Dedifferentiated amniotic fluid mesenchymal stem cell (primary cell): ENCODE results near the gene AHI1.

Source experiments
- DNase-seq: peaks from one replicate; pipeline ENCODE4 v3.0.0-alpha.2; 2016; ENCODE audit errors: extremely low spot score

The AHI1 gene

DNA sequence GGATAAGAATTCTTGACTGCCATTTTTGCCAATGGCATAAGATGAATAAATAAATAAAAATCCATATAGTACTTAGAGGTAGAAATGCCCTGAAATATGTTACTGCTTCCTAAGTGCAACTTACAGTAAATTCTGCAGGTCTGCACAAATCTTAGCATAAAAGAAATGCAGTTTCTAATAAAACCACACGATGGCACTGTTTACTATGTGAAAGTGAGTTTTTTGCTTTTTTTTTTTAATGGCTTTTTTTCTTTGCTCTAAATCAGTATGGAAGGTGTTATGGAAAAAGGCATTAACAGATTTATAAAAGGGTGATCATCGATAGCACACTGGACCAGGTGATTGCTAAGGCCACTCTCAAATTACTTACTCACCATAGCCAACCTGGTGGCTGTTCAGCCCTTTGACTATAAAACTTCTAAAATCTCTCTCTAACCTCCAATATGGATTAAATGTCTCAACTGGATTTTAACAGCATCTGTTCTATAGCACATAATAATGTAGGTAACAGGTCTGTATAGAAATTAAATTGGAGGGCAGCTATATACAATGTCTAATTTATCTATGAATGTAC is 45.8 kb downstream of the AHI1 start:
- peak; percentile 51 for DNase-seq

DNA sequence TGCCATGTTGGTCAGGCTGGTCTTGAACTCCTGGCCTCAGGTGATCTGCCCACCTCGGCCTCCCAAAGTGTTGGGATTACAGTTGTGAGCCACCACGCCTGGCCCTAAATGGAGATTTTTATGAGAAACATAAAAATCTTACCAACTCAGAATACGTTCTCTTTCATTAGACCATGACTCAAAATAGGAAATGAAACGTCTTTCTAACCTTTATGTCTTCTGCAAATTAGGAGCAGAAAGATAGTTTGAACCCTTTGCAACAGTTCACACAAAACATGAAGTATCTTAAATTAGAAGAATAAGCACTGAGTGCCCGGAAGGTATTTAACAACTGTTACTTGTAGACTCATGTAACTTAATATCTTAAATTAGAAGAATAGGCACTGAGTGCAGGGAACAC is 48.3 kb downstream of the AHI1 start:
- DNase-seq, result no peak

DNA sequence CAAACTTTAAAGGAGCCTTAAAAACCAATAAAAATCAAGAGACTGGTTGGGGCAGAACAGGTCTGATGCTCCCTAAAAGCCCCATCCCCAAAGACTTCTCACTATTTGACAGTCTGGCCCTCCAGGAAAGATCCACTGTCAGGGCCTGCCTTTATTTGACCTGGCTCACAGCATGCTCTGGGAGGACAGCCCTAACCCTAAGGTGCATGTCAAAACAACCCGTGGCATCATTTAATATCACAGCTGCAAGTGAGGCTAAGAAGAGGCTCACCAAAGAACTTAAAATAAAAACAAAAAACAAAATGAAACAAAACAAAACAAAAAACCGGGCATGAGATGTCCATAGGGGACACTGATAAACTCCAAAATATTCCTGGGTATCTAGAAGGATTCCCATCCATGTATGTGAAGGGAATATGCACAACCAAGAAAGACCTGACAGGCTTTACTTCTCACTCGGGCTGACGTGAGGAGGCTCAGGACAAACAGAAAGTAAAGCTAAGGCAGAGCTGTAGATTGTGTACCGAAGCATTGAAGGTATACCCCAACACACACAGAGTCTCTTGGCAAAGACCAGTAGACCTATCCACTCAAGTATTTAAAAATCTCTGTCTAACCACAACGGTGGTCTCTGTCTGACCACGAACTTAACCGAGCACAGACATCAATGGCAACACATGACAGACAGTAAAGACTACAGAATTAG is 57.3 kb downstream of the AHI1 start:
- no peak for DNase-seq

DNA sequence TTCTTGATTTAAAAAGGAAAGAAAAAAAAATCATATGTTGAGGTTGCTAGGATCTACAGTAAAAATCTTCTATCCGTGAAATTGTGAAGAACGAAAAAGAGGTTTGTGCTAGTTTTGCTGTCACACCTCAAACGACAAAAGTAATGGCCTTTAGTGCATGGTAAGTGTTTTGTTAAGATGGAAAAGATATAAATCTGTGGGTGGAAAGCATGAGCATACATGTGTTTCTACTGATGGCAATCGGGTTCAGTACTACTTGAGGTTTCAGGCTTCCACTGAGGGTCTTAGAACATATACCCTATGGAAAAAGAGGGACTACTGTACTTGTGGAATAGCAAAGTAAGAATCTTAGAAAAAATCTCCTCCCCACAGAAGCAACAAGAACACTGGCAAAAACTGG is 58.0 kb downstream of the AHI1 start:
- DNase-seq, result no peak

DNA sequence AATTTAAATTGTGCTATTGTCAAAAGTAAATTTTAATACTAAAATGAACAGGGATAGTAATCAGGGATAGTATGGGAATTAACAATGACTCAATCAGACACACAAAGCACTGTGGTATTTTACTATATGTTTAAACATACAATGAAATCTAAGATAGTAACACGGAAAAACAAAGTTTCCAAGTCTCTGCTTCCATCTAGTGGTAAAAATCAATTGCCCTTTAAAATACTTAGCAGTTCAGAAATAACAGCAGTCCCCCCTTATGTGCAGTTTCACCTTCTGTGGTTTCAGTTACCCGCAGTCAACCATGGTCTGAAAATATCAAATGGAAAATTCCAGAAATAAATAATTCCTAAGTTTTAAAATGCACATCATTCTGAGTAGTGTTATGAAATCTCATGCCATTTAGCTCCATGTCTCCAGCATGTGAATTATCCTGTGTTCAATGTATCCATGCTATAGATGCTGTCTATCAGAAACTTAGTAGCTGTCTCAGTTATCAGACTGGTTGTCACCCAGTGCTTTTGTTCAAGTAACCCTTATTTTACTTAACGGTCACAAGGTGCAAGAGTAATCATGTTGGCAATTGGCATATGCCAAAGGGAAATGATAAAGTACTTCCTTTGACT is 58.5 kb downstream of the AHI1 start:
- DNase-seq, result no peak

DNA sequence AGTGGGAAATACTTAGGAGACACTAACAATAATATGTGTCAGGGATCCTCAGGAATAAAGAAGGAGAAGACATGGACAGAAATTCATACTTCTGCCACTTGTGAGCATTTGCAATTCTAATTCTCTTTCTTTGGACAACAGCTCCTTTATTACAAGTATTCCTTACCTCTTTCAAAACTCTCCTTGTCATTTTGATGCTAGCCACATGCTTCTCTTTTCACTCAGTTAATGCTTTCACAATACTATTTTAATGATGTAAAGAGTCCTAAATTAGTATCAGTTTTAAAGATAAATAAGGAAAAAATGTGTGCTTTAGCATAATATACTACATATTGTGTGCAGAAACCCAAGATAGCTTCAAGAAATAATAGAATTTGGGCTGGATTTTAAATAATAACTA is 62.5 kb downstream of the AHI1 start:
- DNase-seq, result no peak

DNA sequence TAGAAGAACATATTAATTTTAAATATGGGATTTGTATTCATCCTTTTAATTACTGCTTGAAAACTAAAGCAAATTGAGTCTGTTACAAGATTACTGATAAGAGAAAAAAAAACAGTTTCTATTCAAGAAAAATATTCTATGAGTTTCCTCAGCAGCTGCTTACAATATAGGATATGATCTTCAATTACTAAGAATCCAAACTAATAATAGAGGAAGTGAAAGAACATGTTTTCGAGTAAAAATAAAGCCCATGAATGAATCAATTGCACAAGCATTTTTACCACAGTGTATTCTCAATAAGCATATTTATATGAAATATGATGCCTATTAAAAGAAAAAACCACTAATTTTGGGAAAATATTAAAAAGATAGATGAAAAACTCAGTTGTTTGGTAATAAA is 63.4 kb downstream of the AHI1 start:
- DNase-seq, result no peak

DNA sequence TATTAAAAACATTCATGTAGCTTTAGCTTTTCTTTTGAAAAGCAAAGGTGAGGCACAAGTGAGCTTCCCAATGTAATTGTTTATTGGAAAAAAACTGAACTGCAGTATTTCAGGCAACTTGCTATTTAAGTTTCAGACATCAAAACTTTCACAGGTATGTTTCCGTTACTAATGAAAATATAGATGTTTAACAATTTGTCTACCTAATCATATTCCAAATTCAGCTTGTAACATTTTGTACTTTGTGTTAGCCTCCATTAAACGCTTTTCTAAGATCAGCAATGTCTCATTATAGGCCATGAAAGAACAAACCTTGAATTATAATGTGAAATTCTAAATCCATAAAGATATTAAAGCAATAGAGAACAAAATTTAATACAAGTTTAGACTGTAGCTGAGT is 69.5 kb downstream of the AHI1 start:
- DNase-seq, result no peak

DNA sequence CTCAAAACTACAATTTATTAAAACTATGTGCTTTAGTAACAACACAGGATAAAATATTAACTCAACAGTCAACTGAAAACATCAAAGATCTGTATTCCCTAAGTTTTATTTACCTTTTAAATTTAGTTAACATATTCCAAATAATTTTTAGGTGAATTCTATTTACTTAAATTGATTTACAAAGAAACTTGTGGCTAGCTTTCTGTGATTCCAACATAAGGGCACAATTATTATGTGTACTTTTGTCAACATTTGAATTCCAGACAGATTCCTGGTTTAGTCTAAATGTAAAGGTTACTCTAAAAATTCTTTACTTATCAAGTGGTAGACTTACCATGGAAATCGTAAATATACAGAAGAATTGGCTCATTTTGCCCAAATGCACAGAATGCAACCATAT is 70.7 kb downstream of the AHI1 start:
- DNase-seq, result no peak

DNA sequence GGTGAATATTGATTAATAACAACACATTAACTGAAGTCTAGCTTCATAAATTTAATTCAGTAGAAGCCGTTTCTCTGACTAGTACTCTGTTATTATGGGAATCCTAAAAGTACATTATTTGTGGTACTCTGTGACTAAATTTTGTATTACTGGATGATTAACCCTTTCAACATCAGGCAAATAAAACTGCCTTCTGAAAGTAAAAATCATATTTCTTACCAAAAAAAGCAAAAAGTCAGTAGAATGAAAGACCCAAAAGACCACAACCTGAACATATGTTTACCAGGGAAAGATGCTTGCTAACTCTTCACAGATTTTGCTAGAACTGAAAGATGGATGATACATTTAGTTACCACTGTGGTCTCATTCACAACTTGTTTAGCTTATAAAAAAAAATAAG is 73.2 kb downstream of the AHI1 start:
- DNase-seq, result no peak

DNA sequence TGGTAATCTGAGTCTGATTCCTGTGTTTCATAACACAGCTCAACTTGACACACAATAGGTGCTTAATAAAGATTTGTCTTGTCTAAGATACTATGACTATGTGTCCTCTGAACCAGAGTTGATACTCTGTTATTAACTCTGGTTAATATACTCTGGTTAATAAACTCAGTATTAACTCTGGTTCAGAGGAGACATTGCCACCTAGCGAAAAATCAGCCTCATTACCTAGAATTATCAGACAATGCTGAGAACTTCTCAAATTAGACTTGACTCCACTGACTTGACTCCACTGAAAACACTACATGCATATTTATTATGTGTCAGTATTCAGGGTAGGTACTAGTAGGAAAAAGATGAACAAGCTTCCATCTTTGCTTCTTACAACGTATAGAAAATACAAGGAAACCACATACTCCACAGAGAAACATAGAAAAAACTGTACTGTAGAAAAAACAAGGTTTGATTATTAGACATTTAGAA is 73.9 kb downstream of the AHI1 start:
- peak; percentile 28 for DNase-seq

DNA sequence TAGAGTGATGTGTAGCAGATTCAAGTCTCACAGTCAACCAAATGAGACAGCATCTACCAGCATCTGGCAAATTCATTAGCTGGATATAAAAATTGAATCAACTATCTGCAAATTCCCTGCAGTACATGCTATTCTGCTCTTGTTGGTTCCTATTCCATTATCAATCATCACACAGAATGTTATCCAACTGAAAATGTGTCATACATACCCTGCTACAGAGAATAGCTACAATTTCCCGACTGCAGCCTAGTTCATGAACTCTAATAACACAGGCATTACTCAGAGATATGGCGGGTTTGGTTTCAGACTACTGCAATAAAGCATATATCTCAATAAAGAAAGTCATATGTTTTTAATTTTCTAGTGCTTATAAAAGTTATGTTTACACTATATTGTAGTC is 78.4 kb downstream of the AHI1 start:
- peak; percentile 21 for DNase-seq

DNA sequence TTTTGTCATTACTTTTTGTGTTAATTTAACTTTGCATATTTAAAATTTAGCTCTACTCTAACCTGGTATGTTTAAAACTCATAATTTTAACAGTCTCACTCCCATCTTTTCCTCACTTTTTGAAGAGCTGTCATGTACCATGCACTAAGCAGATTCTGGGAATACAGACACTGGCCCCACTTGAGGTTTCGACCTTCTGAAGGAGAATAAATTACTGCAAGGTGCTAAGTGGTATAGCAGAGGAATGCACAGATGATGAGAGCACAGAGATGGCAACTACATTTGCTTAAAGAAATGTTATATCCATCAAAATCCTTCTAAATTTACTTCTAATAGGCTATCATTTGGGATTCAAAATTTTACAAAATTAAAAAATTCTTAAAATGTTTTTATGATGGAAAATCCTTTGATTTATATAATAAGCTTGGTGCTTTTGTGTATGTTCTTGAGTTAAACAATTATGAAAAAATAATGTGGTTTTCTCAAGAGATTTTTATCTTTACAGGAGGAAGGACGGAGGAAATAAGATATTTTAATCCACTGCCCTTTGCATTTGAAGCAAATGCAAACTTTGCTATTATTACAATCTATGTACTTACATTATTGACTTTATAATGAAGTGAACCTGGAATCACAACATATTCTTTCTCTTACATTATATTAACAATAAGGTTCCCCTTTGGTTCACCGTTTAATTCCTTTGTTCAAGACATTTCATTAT is 79.3 kb downstream of the AHI1 start:
- DNase-seq, result no peak

DNA sequence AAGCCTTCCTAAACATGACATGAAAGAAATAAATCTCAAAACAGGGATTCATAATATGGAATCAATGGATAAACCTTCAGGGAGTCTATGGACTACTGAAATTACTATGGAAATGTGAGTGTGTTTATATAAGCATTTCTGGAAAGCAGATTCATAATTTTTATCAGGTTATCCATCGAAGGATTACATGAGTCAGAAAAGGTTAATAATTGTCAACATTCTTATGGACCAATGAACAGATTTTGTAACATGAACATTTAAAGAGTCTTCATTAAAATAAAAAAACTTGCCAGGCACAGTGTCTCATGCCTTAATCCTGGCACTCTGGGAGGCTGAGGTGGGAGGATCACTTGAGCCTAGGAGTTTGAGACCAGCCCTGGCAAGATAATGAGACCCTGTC is 84.8 kb downstream of the AHI1 start:
- DNase-seq, result no peak

DNA sequence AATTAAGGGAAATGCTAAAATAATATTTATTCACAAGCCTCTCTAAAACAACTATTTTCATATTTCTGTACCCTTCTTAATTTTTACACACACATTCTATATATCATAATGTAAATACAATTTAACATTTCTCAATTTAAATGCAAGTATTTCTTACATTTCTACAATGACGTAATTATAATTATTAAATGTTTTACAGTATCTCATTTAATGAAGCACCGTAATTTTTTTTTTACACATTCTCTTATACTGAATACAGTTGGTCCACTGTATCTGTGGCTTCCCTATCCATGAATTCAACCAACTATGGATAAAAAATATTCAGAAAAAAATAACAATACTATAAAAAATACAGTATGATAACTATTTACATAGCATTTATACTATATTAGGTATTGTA is 85.7 kb downstream of the AHI1 start:
- DNase-seq, result no peak

DNA sequence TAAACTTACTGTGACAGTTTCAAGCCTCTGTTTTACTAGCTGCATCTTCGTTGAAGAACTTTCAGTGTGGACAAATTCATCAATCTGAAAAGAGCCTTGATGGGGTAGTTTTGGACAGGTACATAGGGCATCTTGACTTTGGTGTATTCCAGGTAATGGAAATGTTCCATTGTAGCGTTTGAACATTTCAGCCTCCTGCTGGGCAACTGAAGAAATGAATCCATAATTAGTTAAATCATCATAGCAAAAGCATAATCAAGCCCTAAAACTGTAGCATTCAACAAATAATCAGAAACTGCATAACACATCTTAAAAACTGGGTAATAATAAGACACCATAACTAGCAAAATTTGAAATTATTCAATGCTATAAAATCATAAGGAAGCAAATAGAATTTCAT is 86.2 kb downstream of the AHI1 start:
- no peak for DNase-seq

DNA sequence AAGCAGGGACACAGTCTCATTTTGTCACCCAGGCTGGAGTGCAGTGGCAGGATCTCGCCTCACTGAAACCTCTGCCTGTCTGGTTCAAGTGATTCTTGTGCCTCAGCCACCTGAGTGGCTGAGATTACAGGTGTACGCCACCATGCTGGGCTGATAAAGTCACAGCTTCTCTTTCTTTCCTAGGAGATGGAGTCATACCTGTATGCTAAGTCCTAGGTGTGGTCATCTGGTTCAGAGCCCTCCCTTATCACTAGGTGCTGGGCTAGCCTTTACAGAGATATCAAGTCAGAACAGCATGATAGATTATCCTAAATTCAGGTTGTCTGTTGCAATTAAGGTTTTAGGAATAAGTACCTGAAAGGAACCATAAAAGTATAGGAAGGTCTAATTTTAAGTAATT is 86.7 kb downstream of the AHI1 start:
- no peak for DNase-seq

DNA sequence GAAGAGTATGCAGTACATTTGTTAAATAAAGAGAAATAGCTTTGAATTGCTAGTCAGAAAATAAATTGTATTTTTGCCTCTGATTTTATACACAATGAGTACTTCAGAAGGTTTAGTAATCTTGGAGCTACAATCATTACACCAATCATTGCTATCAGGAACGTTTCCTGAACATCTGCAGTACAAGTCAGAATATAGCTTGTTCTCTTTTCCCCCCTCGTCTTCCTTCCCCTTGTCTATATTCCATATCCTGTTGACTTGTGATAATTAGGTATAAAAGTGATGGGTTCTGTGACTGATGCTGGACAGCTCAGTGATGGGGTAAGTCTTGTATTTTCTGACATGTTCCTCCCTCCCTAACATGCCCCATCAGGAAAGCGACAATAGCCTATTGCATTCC is 94.0 kb downstream of the AHI1 start:
- DNase-seq, result no peak

DNA sequence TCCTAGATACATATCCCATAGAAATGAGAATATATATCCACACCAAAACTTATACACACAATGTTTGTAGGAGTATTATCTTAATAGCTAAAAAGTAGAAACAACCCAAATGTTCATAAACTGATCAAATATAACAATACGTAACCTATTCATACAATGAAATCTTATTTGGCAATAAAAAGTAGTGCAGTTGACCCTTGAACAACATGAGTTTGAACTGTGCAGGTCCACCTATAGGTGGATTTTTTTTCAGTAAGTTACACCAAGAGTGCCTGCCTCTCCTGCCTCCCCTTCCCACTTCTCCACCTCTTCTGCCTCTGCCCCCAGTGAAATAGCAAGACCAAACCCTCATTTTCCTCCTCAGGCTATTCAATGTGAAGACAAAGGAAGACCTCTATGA is 95.2 kb downstream of the AHI1 start:
- DNase-seq, result no peak

DNA sequence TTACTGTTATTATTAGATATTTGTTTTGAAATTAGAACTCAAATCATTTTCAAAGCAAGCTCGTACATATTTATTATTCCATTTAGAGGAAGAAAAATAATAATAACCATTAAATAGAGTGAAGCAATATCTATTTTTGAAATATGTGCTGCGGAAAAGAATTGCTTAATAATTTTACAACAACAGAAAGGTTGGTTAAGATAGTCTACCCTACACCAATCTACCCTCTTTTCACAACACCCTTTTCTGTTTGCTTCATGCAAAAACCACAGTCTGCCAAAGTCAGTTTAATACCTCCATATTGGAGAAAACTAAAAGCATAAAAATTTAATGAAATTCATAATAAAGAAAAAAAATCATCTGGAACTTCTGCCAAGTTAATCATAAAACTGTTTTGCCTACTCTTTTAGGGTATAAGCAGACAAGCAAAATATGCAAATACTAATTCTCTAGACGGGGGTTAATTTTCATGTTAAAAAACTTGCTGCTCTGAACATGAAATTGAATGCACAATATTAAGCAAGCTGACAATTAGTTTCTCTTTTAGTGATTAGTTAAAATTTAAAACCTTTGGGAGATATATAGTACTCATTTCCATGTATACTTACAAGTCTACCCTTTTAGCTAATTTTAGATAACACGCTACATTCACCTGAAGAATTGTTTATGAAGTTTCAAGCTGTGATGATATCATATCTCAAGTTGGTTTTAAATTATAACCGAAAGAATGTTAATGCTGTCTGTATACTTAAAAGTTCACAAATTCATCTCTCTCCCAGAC is 100.2 kb downstream of the AHI1 start:
- DNase-seq, result no peak

DNA sequence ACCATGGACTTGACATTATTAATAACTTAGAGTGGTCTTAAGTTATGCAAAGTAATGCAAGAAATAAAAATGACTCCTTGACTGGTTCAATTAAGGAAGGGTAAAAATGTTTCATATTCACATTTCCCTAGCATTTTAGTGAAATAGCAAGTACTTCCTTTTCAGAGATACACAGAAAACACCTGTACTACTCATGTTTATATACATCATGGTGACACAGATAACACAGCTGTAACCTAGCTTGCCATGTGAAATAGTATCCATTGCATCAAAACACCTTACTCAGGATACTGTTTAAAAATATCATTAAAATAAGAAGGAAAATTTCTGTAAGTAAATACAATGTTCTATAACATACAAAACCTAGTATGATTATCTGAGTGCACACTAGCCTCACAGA is 102.4 kb downstream of the AHI1 start:
- no peak for DNase-seq

DNA sequence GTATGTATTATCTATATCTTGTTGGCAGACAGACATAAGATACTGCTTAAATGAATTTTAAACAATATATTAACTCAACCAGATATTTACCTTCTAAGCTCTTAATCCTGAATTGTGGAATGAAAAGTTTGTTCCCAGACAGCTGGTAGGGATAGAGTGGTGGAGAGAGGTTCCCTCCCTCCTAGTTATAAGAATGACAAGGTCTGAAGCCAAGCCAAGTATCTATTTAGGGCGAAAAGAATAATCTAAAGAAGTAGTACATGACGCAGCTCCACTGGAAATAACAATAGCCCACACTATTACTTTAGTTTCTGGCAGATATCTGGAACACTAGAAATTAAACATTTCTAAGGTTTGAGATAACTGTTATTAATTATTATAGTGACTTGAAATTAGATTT is 104.3 kb downstream of the AHI1 start:
- no peak for DNase-seq
